Measurements from ENCODE around the gene MCF2L2.

GRCh38 chr3:183338520-183338919 lies 89.9 kb downstream of the MCF2L2 start:
- TF ChIP-seq POLR2A (IDR thresholded peaks at IDR 0.05), result no peak
- TF ChIP-seq CTCF (IDR thresholded peaks at IDR 0.05), result no peak
